ENCODE measurements around the gene MPL. TPM values are rescaled to one million over a fixed set of nuclear protein-coding genes. Genes with fewer than 3 reads are reported as not detected.
A peak's percentile ranks its signal among the peaks of the same experiment; 100 is the strongest.

Gene MPL
- polyA plus RNA-seq, 3 donors = 0.50 to 0.87 (median 0.55) TPM

GRCh38 chr1:43321331-43321891 is 16.2 kb upstream of the MPL start:
- DNase-seq (ENCODE audit: low read depth in 3 of 3, low spot score in 2 of 3) = no peak

GRCh38 chr1:43322506-43322905 is 15.1 kb upstream of the MPL start:
- no peak for DNase-seq (ENCODE audit: low read depth in 3 of 3, low spot score in 2 of 3)

GRCh38 chr1:43324810-43325209 is 12.8 kb upstream of the MPL start:
- no peak for DNase-seq (ENCODE audit: low read depth in 3 of 3, low spot score in 2 of 3)

- no peak for DNase-seq (ENCODE audit: low read depth in 3 of 3, low spot score in 2 of 3)
Measured at GRCh38 chr1:43325381-43325780, 12.2 kb upstream of the MPL start.

GRCh38 chr1:43327549-43328292 is 9.9 kb upstream of the MPL start:
- no peak for DNase-seq (ENCODE audit: low read depth in 3 of 3, low spot score in 2 of 3)

- no peak for DNase-seq (ENCODE audit: low read depth in 3 of 3, low spot score in 2 of 3)
Measured at GRCh38 chr1:43329995-43330751, 7.4 kb upstream of the MPL start.

- no peak for DNase-seq (ENCODE audit: low read depth in 3 of 3, low spot score in 2 of 3)
Measured at GRCh38 chr1:43331688-43332087, 5.9 kb upstream of the MPL start.

- no peak for DNase-seq (ENCODE audit: low read depth in 3 of 3, low spot score in 2 of 3)
Measured at GRCh38 chr1:43334453-43335205, 3.0 kb upstream of the MPL start.

GRCh38 chr1:43338001-43338400 is 383 bp downstream of the MPL start:
- DNase-seq (ENCODE audit: low read depth in 3 of 3, low spot score in 2 of 3) = no peak

GRCh38 chr1:43339584-43340232 is 2.1 kb downstream of the MPL start:
- DNase-seq (ENCODE audit: low read depth in 3 of 3, low spot score in 2 of 3) = no peak

GRCh38 chr1:43340559-43340958 is 2.9 kb downstream of the MPL start:
- no peak for DNase-seq (ENCODE audit: low read depth in 3 of 3, low spot score in 2 of 3)

- DNase-seq (ENCODE audit: low read depth in 3 of 3, low spot score in 2 of 3) = no peak
Measured at GRCh38 chr1:43344267-43344850, 6.7 kb downstream of the MPL start.

- no peak for DNase-seq (ENCODE audit: low read depth in 3 of 3, low spot score in 2 of 3)
Measured at GRCh38 chr1:43345120-43345519, 7.5 kb downstream of the MPL start.

GRCh38 chr1:43346636-43347035 is 9.0 kb downstream of the MPL start:
- DNase-seq (ENCODE audit: low read depth in 3 of 3, low spot score in 2 of 3) = no peak

- DNase-seq (ENCODE audit: low read depth in 3 of 3, low spot score in 2 of 3) = no peak
Measured at GRCh38 chr1:43348343-43348808, 10.8 kb downstream of the MPL start.

- peak in 2 of 3 donors; percentile 65 to 74 for DNase-seq (ENCODE audit: low read depth in 3 of 3, low spot score in 2 of 3)
Measured at GRCh38 chr1:43348809-43349593, 11.4 kb downstream of the MPL start.

- DNase-seq (ENCODE audit: low read depth in 3 of 3, low spot score in 2 of 3) = no peak
Measured at GRCh38 chr1:43349594-43350306, 12.1 kb downstream of the MPL start.

GRCh38 chr1:43350976-43351375 is 13.4 kb downstream of the MPL start:
- DNase-seq (ENCODE audit: low read depth in 3 of 3, low spot score in 2 of 3) = no peak
